Erythroblast (primary cell): Measurements from ENCODE around the gene CSF1R.

Experiments
- GATA1 ChIP-seq: IDR thresholded peaks from 2 replicates; pipeline ENCODE4 v1.6.1; 2011; ENCODE audit warnings: low read depth, mild to moderate bottlenecking, control low read depth, low read length, moderate library complexity
- POLR2A ChIP-seq: IDR thresholded peaks from 2 replicates; pipeline ENCODE4 v1.6.1; 2011; ENCODE audit warnings: mild to moderate bottlenecking, low read length

DNA sequence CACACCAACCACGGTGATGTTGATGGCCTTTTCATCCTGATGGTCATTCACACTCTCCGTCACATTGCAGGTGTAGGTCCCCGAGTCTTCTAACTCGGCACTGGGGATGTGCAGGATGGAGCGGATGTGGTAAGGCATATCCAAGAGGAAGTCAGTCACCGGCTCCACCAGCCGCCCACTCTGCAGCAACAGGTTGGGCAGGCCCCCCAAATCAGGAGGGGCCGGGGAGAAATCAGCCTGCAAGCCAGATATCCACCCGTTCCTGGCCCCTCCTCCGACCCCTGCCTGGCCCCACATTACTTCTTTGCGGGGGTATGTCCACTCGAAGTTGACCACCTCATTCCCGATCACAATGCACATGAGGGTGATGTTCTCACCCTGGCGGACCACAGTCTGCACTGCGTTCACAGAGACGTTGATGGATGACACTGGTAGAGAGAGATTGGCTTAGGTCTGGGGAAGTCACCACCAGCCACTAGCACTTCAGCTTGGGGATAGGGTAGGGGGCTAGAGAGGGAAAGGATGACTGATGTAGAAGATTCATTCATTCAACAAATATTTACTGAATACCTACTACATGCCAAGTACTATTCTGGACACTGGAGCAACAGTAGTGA is 47.3 kb upstream of the CSF1R start:
- TF ChIP-seq POLR2A (no peak), GATA1 (no peak)
